WI38 (cell line): Measurements from ENCODE around the gene PHYH.

Experiments used
- H3K4me3 ChIP-seq: 2 replicates; pipeline ENCODE4 v1.5.1; 2011; ENCODE audit warnings: low read depth, mild to moderate bottlenecking, control low read depth, low read length
- TF ChIP-seq, protein P1 (sequence below): IDR thresholded peaks from 2 replicates; pipeline ENCODE4 v1.5.1; 2012; ENCODE audit warnings: low read depth, mild to moderate bottlenecking, control low read depth, low read length

Gene PHYH

DNA sequence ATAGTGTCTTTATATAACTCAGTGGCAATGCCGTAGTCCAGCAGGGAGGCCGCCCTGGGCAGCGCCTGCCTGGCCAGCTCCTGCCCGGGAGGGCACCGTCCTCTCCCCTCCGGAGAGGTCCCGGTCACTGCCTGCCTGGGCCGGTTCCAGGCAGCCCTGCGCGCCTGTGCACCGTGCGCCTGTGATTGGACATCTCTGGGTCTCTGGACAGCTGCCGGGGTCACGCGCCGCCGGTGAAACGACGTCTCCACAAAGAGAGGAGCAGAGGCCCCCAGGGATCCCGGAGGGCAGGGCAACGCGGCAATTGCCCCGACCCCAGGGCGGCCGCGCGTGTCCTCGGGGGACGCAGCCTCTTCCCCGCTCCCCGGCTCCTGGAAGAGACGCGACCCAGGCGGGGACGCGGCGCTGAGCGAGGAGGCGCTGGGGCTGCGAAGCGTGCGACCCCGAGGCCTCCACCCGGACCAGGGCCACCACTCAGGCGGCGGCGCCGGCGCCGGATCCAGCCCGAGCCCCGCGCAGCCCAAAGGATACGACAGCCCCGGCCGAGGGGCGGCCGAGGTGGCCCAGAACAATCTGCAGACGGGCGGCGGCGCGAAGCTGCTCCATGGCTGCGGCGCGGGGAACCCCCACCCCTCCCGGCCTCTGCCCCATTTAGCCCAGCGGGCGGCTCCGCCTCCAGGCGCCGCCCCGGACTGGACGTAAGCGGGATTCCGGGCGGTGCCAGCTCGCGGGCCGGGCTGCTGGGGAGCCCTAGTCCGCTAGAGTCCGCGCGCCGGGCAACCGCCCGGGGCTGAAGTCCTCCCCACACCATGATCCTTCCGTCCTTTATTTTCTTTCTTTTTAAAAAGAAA lies at the start of gene PHYH:
PHYH (minus strand) TSS at position 628 of the 851 bp plus-strand sequence; CDS start at position 606, 22 bp downstream.
- H3K4me3 ChIP-seq, result peak within 1 kb of the TSS; percentile 70
- TF ChIP-seq, protein P1, sequence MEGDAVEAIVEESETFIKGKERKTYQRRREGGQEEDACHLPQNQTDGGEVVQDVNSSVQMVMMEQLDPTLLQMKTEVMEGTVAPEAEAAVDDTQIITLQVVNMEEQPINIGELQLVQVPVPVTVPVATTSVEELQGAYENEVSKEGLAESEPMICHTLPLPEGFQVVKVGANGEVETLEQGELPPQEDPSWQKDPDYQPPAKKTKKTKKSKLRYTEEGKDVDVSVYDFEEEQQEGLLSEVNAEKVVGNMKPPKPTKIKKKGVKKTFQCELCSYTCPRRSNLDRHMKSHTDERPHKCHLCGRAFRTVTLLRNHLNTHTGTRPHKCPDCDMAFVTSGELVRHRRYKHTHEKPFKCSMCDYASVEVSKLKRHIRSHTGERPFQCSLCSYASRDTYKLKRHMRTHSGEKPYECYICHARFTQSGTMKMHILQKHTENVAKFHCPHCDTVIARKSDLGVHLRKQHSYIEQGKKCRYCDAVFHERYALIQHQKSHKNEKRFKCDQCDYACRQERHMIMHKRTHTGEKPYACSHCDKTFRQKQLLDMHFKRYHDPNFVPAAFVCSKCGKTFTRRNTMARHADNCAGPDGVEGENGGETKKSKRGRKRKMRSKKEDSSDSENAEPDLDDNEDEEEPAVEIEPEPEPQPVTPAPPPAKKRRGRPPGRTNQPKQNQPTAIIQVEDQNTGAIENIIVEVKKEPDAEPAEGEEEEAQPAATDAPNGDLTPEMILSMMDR, result no peak

DNA sequence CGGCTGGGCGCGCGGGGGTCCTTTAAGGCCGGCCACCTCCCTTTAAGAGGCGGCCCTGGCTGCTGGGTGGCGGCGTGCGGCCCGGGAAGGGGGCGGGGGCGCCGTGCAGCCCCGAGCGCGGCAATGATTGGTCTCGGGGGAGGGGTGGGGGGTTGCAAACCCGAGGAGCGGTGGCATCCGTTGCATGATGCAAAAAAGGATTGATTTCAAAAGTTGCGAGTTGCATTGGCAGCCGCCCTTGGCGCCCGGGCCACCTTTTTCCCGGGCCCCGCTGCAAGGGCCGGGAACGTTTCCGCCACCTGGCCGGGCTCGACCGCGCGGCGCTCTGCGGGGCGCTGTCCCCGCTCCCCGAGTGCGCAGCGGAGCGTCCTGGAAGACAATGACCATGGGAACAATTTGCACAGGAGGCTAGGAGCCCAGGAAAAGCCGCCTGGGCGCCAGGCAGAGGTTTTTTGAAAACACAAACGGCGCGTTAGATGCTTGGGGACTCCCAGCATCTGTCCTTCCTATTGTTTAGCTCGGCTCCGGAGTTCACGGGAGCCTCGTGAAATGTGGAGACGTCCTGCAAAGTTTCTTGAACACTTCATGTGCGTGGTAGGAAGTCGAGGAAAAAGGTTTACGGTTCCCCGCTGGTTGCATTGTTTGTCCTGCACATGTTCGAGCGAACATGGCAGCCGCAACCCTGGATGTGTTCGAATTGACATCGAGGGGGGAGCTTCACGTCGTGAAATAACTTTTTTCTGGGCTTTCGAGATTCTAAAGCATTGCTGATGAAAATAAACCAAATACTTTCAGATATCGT lies 48.6 kb upstream of the PHYH start, which contains the start of gene SEPHS1:
SEPHS1 (minus strand) TSS at position 78 of the 802 bp plus-strand sequence. CDS start 3,343 bp downstream, outside the sequence.
- TF ChIP-seq, protein P1, result no peak
- H3K4me3 ChIP-seq, result peak within 1 kb of the TSS; percentile 81

DNA sequence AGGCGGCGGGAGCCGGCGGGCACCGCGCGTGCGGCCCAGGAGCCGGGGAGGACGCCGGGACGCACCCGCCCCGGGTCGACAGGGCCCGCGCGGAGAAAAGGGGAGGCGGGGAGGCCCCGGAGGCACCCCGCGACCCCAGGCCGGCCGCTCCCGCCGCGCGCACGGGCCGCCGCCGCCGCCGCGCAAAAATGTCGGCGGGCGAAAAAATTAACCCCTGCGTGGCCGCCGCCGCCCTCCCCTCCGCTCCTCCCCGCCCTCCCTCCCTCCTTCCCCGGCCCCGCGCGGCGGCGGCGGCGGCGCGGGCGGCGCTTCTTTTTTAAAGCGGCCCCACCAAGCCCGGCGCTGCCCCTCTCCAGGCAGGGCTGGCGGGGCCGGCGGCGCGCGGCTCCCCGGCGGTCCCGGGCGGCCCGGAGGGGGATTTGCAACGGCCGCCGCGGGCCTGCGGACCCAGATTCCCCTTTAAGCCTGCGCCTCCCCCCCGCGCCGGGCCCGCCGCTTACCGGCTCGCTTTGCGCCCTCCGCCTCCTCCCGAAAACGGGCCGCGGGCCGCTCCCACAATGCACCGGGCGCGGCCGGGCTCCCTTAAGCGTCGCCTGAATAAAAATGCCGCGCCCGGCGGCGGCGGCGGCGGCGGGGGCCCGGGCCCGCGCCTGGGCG lies 47.8 kb upstream of the PHYH start:
- TF ChIP-seq, protein P1, result no peak
- peak overlapping the region; percentile 81 for H3K4me3 ChIP-seq

- peak overlapping the region; percentile 81 for H3K4me3 ChIP-seq
Observed at GRCh38 chr10:13347043-13347499, 47.2 kb upstream of the PHYH start.

DNA sequence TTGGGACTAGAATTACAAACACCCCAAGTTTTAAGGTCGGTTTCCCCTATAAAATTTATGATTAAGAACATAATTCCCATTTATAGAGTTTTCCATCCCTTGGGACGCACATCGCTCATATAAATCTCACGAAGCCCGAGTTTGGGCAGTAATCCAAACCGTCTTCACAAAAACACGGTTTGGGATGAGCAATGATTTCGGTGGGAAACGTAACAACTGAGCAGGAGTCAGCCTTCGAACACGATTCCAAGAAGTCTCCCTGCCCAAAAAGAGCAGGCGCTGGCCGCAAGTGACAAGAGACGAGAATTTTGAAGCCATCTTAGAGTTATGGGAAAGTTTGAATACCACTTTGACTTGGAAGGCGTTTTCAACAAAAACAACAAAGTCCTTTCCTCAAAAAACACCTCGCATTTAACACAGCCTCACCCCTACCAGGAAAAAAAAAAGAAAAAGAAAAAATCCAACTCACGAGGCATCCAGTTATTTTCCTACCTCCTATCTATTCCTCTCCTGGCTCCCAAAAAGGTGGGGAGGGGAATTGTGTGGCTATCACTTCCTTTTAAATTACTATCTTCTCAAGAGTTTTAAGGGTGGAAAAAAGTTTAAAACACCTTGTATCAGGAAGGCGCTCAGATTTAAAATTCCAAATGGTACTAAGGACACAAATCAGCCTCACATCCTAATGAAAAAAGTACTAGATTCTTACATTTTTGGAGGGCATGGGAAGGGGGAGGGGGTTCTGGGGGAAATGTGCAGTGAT lies 46.6 kb upstream of the PHYH start:
- peak overlapping the region; percentile 81 for H3K4me3 ChIP-seq
- TF ChIP-seq, protein P1, result no peak

More at GRCh38 chr10:13347043-13347499, 47.2 kb upstream of the PHYH start:
- TF ChIP-seq, protein P1, result no peak

DNA sequence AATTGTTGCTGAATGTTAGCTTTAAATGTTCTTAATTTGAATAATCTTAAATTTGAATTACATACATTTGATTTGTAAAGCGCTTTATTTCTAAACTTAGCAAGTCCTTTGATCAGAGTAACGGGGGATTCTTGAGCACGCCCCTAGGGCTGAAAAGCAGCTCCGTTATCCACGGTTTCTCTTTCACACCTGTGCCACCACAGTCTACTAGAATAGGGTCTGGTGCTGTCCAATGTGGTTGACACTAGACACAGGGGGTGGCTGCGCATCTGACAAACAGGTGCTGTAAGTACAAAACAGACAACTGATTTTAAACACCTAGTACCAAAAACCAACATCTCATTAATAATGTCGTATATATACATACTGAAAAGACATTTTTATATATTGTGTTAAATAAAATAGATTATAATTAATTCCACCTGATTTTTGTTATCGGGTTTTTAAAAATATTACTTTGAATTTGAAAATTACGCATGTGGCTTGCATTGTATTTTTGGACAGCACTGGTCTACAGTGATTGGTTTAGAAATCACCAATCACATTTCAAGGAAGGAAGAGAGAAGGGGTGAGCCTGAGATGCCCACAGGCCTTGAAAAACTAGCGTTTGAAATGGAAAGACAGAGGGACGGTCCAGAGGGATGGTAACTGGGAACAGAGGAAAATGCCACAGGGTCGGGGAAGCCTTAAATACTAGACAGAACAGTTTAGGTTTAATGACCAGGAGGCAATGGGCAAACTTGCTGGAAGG lies 40.9 kb upstream of the PHYH start:
- TF ChIP-seq, protein P1, result no peak

More for the DNA sequence above, 40.9 kb upstream of the PHYH start:
- H3K4me3 ChIP-seq, result no peak overlapping the region
